Measurements from ENCODE around the gene C14orf180.
"Not testable (repeated sequence)": the region's sequence is repeated elsewhere in the genome, so short reads cannot be mapped to it uniquely, and the experiment has no call there.

C14orf180 gene

GRCh38 chr14:104578321-104578720, 1.2 kb upstream of the C14orf180 start:
- DNase-seq (ENCODE audit: low read depth), result no peak

DNA sequence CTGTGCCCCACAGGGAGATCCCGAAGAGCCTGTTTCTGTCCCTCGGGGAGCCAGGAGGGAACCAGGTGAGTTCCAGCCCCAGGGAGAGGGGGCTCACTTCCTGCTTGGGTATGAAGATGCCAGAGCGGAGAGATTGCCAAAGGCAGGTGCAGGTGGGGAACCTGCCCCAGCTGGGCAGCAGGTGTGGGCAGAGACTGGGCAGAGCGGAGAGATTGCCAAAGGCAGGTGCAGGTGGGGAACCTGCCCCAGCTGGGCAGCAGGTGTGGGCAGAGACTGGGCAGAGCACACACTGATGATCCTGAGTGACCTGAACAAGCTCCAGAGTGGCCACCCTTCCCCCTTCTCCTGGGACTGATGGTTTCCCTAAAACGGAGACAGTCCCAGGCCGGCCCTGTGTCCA, 375 bp downstream of the C14orf180 start:
- not testable (repeated sequence) for DNase-seq (ENCODE audit: low read depth)

- no peak for DNase-seq (ENCODE audit: low read depth)
These were observed 1.4 kb downstream of the C14orf180 start for GRCh38 chr14:104580961-104581360.

DNA sequence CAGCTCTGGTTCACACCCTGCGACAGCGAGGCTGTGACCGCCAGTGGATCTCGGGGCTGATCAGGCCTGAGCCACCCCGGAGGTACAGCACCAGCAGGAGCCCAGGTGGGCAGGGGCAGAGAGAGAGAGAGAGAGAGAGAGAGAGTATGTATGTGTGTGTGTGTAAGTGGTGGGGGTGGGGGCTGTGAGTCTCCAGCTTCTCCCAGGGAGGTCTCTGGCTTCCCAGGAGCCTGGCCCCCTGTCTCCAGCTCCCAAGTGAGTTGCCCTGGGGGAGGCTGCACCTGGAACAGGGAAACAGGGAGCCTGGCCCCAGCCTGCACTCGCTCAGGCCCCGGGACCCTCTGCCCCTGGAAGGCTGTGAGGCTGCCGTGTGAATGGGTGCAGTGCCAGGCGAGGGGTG, 2.0 kb downstream of the C14orf180 start:
- no peak for DNase-seq (ENCODE audit: low read depth)

- DNase-seq (ENCODE audit: low read depth), result no peak
These were observed 2.4 kb downstream of the C14orf180 start for GRCh38 chr14:104582005-104582404.

DNA sequence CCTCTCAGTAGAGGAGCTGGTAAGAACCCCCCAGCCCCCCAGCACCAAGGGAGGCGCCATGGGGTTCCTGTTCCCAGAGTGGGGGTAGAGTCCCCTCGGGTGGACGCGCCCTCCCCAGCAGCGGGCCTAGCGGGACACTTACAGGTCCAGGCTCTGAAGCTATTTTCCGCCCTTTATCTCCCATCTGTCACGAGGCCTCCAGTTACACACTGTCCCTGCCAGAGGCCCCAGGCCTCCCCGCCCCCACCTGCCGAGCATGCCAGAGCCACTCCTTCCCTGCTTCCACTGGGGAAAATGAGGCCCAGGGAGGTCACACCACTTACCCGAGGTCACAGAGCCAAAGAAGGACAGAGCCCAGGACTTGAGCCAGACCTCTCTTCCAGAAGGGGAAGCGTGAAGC, 3.1 kb downstream of the C14orf180 start:
- no peak for DNase-seq (ENCODE audit: low read depth)

DNA sequence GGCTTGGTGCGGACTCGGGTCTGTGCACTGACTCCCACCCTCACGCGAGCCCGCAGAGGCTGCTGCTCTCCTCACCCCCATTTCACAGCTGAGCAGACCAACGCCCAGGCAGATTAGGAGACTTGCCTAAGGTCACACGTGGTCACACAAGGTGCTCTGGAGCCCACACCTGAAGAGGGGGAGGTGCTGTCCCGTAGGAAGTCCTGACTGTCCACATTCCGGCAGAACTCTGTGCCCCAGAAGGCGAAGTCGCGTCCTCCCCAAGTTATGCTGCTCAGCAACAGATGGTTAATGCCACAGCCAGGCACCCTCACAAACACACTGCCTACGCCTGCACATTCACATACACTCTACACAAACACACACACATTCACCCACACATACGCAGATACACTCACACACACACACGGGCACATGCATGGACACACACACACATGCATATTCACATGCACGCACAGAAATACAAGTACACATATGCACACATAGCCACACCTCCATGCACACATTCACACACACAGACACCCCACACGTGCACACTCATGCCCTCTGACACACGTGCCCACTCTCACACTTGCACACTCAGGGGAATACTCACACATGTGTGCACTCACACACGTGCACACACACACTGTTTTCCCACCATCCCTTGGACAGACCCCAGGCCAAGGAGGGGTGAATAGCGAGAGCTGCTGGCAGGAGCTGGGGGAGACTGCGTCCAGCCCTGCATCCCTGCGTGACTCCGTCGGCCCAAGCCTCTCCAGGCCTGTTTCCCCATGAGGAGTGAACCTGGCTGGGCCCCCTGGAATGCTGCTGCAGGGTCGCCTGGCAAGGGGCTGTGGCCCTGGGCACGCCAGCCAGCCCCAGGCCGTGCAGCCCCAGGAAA, 4.1 kb downstream of the C14orf180 start:
- DNase-seq (ENCODE audit: low read depth), result no peak

DNA sequence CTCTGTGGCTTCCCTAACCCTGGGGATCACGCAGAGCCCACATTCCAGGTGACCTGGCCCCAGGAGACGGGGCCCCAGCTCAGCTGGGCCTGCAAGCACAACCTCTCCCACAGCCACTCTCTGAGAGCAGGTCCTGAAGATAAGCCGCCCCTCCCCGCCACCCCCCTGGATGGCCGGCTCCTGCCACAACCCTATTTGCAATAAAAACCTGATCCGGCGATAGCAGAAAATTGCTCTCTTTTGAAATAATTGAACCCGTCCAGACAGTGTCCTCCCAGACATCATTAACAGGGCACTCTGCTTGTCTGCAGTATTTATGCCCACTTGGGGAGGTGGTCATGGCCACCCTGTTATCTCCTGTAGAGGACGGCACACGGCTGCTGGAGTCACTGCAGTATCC, 5.0 kb downstream of the C14orf180 start:
- DNase-seq (ENCODE audit: low read depth), result no peak

GRCh38 chr14:104585966-104586697, 6.6 kb downstream of the C14orf180 start:
- DNase-seq (ENCODE audit: low read depth), result no peak

- DNase-seq (ENCODE audit: low read depth), result no peak
These were observed 7.5 kb downstream of the C14orf180 start for GRCh38 chr14:104586832-104587620.

DNA sequence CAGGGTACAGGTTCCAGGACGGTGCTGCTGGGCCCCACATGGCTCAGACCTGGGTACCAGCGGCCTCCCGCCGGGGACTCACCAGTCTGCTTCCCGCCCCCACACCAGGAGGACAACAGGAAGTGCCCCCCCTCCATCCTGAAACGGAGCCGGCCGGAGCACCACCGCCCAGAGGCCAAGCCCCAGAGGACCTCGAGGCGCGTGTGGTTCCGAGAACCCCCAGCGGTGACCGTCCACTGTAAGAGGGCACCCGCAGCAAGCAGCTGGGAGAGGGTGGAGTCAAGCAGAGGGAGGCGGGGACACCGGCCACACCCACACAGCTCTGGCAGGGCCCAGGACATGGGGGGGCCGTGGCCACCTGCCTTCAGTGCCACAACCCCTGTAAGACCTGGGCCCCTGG, 8.1 kb downstream of the C14orf180 start:
- no peak for DNase-seq (ENCODE audit: low read depth)

DNA sequence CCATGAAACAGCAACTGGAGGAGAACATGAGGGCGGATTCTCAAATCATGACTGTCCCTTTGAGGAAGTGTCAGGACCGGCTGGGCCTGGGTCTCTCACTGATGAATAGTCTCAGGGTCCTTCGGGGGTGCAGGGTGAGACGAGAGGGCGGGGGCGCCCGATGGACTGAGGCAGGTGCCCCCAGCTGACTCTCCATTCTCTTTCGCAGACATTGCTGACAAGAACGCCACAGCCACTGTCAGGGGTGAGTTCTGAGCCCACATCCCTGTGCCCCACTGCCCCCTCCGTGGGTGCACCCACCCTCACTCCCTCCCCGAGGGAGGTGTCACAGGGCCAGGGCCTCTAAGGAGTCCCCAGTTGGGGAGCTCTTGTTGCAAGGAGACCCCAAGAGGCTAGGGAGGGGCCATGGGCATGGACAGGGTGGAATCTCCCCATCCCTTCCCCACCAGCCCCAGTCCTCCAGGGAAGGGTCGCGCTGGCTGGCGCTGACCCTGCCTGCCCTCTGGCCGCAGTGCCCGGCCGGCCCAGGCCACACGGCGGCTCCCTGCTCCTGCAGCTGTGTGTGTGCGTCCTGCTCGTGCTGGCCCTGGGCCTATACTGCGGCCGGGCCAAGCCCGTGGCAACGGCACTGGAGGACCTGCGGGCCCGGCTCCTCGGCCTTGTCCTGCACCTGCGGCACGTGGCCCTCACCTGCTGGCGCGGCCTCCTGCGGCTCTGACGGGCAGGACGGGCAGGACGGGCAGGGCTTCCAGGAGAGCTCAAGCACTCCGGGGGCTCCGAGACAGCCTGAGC, 8.7 kb downstream of the C14orf180 start:
- no peak for DNase-seq (ENCODE audit: low read depth)

DNA sequence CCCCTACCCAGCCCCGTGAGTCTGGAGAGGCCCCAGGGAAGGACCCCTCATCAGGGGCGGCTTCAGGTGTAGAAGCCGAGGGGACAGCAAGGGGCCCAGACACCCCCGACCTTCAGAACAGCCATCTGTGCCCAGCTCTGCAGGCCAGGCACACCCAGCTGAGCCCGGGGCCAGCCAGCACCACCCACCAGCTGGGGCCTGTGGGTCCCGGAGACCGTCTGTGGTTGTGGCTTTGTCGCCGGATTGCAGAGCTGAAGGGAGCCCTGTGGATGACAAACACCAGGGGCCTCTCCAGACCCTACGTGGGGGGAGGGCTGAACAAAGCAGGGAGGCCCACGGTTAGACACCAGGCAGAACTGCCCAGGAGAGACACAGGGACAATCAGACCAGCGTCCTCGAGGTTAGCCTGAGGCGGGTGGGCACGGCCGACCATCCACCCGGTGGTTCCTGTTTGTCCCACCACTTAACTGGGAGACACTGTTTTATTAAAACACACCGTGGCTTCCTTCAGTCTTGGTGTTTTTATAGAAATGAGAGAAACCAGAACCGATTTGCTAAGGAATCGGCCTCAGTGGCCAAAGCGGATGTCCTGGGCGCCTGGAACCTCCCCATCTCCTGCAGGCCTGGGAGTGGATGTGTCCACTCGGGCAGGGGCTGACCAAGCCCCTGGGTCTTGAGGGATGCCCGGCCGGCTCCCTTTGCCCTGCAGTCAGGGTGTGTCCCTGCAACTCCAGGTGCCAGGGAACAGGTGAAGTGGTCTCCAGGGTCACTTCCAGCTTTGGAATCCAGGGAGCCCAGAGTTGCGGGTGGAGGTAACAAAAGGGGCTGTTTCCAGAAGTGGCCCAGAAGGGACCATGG, 10.0 kb downstream of the C14orf180 start:
- DNase-seq (ENCODE audit: low read depth), result no peak

GRCh38 chr14:104590240-104590965, 10.8 kb downstream of the C14orf180 start:
- no peak for DNase-seq (ENCODE audit: low read depth)

- DNase-seq (ENCODE audit: low read depth), result no peak
These were observed 11.5 kb downstream of the C14orf180 start for GRCh38 chr14:104591031-104591430.

DNA sequence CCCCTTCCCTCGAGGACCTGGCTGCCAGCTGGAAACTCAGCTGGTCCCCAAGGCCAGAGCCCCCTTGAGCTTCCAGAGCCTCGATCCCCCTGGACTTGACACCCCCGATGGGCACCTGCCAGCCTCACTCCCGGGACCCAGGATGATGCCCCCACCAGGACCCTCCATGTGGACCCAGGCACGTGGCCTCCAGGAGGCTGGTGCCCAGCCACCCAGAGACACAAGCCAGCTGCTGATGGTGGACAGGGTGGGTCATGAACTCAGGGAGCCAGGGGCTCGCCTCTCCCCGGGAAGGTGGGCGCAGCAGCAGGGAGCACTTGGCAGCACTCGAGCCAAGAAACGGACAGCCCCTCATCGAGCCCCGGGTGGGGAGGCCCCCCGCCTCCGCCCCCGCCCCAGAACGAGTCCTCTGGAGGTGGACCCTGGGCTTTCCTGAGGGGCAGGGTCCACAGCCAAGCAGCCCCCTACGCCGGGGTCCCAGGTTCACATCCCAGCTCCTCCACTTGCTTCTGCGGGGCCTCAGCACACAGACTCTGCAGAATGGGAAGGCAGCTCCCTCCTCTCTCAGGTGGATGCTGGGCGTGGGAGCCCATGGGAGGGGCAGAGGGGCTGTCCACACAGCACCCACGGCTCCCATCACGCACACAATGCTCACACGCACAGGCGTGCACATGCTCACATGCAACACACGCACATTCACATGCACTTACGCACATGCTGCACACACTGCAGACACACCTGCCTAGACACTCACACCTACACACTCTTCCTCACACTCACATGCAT, 12.1 kb downstream of the C14orf180 start:
- no peak for DNase-seq (ENCODE audit: low read depth)

DNA sequence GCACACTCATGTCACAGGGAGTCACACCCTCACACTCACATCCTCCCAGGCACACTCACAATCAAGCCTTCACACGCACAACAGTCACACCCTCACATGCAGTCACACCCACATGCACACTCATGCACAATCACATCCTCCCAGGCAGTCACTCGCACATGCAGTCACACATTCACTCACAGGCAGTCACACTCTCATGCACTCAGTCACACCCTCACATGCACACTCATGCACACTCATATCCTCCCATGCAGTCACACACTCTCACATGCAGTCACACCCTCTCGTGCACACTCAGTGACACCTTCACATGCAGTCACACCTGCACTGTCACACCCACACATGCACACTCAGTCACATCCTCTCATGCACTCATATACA, 12.7 kb downstream of the C14orf180 start:
- no peak for DNase-seq (ENCODE audit: low read depth)

DNA sequence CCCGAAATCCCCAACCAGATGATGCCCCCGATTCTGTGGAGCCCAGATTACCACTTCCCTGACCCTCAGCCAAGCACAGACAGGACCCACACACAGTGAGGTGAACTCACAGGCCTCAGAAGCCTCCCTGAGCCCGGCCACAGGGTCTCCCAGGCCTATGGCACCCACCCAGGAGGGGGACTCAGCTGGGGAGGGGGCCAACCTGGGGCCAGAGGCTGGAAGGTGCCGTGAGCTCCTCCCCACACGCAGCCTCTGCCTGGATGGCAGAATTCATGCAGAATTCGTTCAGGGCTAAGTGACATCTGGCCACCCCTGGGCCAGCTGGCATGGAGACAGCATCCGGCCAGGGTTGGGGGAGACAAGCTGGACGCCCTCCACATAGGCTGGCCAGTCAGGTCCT, 13.2 kb downstream of the C14orf180 start:
- no peak for DNase-seq (ENCODE audit: low read depth)

GRCh38 chr14:104593241-104593701, 13.7 kb downstream of the C14orf180 start:
- no peak for DNase-seq (ENCODE audit: low read depth)

All from T follicular helper cell (primary cell).